ENCODE data around the gene AVPR1B.
"Not testable (repeated sequence)": the region's sequence is repeated elsewhere in the genome, so short reads cannot be mapped to it uniquely, and the experiment has no call there.

Gene AVPR1B

GRCh38 chr1:206080026-206080820 lies 37.0 kb downstream of the AVPR1B start:
- FAIRE-seq: no peak

GRCh38 chr1:206079135-206079534 lies 38.1 kb downstream of the AVPR1B start:
- FAIRE-seq: no peak

GRCh38 chr1:206075786-206076755 lies 41.1 kb downstream of the AVPR1B start:
- no peak for FAIRE-seq

GRCh38 chr1:206074839-206075238 lies 42.3 kb downstream of the AVPR1B start:
- FAIRE-seq: no peak

- FAIRE-seq: no peak
These were observed 46.4 kb downstream of the AVPR1B start for GRCh38 chr1:206070627-206071304.

GRCh38 chr1:206068314-206068713 lies 48.9 kb downstream of the AVPR1B start:
- FAIRE-seq: no peak

- FAIRE-seq: no peak
These were observed 49.5 kb downstream of the AVPR1B start for GRCh38 chr1:206067486-206068227.

- no peak for FAIRE-seq
These were observed 50.6 kb downstream of the AVPR1B start for GRCh38 chr1:206066479-206067171.

- no peak for FAIRE-seq
These were observed 51.5 kb downstream of the AVPR1B start for GRCh38 chr1:206065547-206066145.

GRCh38 chr1:206064501-206064900 lies 52.7 kb downstream of the AVPR1B start:
- not testable (repeated sequence) for FAIRE-seq

- not testable (repeated sequence) for FAIRE-seq
These were observed 53.2 kb downstream of the AVPR1B start for GRCh38 chr1:206064001-206064400.

GRCh38 chr1:206062464-206062863 lies 54.7 kb downstream of the AVPR1B start:
- FAIRE-seq: no peak

GRCh38 chr1:206060844-206061243 lies 56.3 kb downstream of the AVPR1B start:
- no peak for FAIRE-seq
